ENCODE data around the gene GRAMD4. TPM values are rescaled to one million over a fixed set of nuclear protein-coding genes. Genes with fewer than 3 reads are reported as not detected.

GRAMD4 gene
- 10 to 100 TPM; 28.4 to 85.6 (median 61.0) TPM for total RNA-seq

GRCh38 chr22:46619830-46620501 lies at the start of gene GRAMD4:
Gene GRAMD4, plus strand, starts transcription at chr22:46620386. Its CDS starts 6,414 bp downstream, at chr22:46626800.
- no peaks in the 10 kb centered on the region for H3K9me3 ChIP-seq
- peaks cover 4 to 23% of the 10 kb centered on the region in 2 donors for H3K4me1 ChIP-seq
- H3K4me3 ChIP-seq, result no peak within 1 kb of the TSS
- H3K27ac ChIP-seq, result peak within 1 kb of the TSS; percentile 77 to 86
- H3K27me3 ChIP-seq, result no peaks in the 10 kb centered on the region
- TF ChIP-seq POLR2AphosphoS5 (IDR thresholded peaks at IDR 0.05) (peak in 1 of 3 donors; percentile 13), CTCF (IDR thresholded peaks at IDR 0.05) (no peak)
- intact Hi-C loops (cut with DNase I; ENCODE audit: low total_unique reads), result no loop called here
- no peaks in the 10 kb centered on the region for H3K36me3 ChIP-seq
- DNase-seq (ENCODE audit: low spot score in 2 of 2), result peak in 1 of 2 donors; percentile 64

GRCh38 chr22:46571642-46572250 lies 48.4 kb upstream of the GRAMD4 start:
- Histone ChIP-seq H3K4me1 (peaks cover 6 to 12% of the 10 kb centered on the region in 2 donors), H3K36me3 (no peaks in the 10 kb centered on the region), H3K27ac (no peak overlapping the region), H3K4me3 (no peak overlapping the region), H3K9me3 (peaks cover 4 to 9% of the 10 kb centered on the region in 2 donors), H3K27me3 (no peaks in the 10 kb centered on the region)
- TF ChIP-seq CTCF (IDR thresholded peaks at IDR 0.05) (no peak), POLR2AphosphoS5 (IDR thresholded peaks at IDR 0.05) (no peak), POLR2A (IDR thresholded peaks at IDR 0.05) (no peak)
- intact Hi-C loops (cut with DNase I; ENCODE audit: low total_unique reads), result no loop called here
- DNase-seq (ENCODE audit: low spot score in 2 of 2), result no peak

- no peak overlapping the region for H3K27ac ChIP-seq
- no peaks in the 10 kb centered on the region for H3K36me3 ChIP-seq
- H3K27me3 ChIP-seq, result no peaks in the 10 kb centered on the region
- intact Hi-C loops (cut with DNase I; ENCODE audit: low total_unique reads), result no loop called here
- TF ChIP-seq CTCF (IDR thresholded peaks at IDR 0.05) (no peak), POLR2A (IDR thresholded peaks at IDR 0.05) (no peak), POLR2AphosphoS5 (IDR thresholded peaks at IDR 0.05) (no peak)
- no peak for DNase-seq (ENCODE audit: low spot score in 2 of 2)
- H3K9me3 ChIP-seq, result peaks cover 4 to 9% of the 10 kb centered on the region in 2 donors
- H3K4me3 ChIP-seq, result no peak overlapping the region
- H3K4me1 ChIP-seq, result peaks cover 13 to 15% of the 10 kb centered on the region in 2 donors
Observed at GRCh38 chr22:46572911-46573780, 47.0 kb upstream of the GRAMD4 start.

GRCh38 chr22:46573781-46574437 lies 46.3 kb upstream of the GRAMD4 start:
- H3K27ac ChIP-seq, result no peak overlapping the region
- H3K27me3 ChIP-seq, result no peaks in the 10 kb centered on the region
- no peaks in the 10 kb centered on the region for H3K36me3 ChIP-seq
- no peak for TF ChIP-seq CTCF (IDR thresholded peaks at IDR 0.05)
- TF ChIP-seq POLR2A (IDR thresholded peaks at IDR 0.05), result no peak
- no peak for TF ChIP-seq POLR2AphosphoS5 (IDR thresholded peaks at IDR 0.05)
- DNase-seq (ENCODE audit: low spot score in 2 of 2), result no peak
- peaks cover 13 to 22% of the 10 kb centered on the region in 2 donors for H3K4me1 ChIP-seq
- intact Hi-C loops (cut with DNase I; ENCODE audit: low total_unique reads), result no loop called here
- H3K4me3 ChIP-seq, result no peak overlapping the region
- peaks cover 4 to 9% of the 10 kb centered on the region in 2 donors for H3K9me3 ChIP-seq

All from breast epithelium (tissue), 4 donors.